ENCODE data around the gene ZNF566. TPM values are rescaled to one million over a fixed set of nuclear protein-coding genes. Genes with fewer than 3 reads are reported as not detected.

ZNF566 gene
- total RNA-seq = 7.9 TPM
- 10 to 100 TPM; 13.9 to 20.7 (median 19.1) TPM for polyA plus RNA-seq

- Histone ChIP-seq H3K27me3 (ENCODE audit: control insufficient read depth, insufficient read depth, low read length) (no peaks in the 10 kb centered on the region), H3K4me3 (ENCODE audit: low read depth, low read length) (peak within 1 kb of the TSS; percentile 89), H3K9me3 (ENCODE audit: control insufficient read depth in 2 of 2, low read length in 2 of 2) (peaks cover 0 to 11% of the 10 kb centered on the region in 2 experiments), H3K27ac (ENCODE audit: insufficient read depth, low read length, poor library complexity, severe bottlenecking) (peak within 1 kb of the TSS; percentile 93), H3K36me3 (ENCODE audit: control insufficient read depth, insufficient read depth, low read length) (no peaks in the 10 kb centered on the region), H3K4me1 (ENCODE audit: control insufficient read depth, insufficient read depth, low read length, poor library complexity, severe bottlenecking) (peaks cover 21% of the 10 kb centered on the region)
- peak within 1 kb of the TSS; percentile 96 to 100 (median 98) for H3K4me3 Mint-ChIP-seq
- H3K9me3 Mint-ChIP-seq = peaks cover 0 to 35% (median 5%) of the 10 kb centered on the region in 7 donors
- peak within 1 kb of the TSS; percentile 100 for H3K27ac Mint-ChIP-seq
- DNase-seq (peak; percentile 88 to 98 (median 94)), ATAC-seq (ENCODE audit: low read depth in 2 of 2) (peak; percentile 92 to 95)
- H3K4me1 Mint-ChIP-seq = peaks cover 17 to 48% (median 26%) of the 10 kb centered on the region in 4 donors
- H3K36me3 Mint-ChIP-seq = peaks cover 8% of the 10 kb centered on the region
- H3K27me3 Mint-ChIP-seq = peaks cover 4% of the 10 kb centered on the region
Measured at GRCh38 chr19:36489118-36489919, at the start of gene ZNF566. ZNF566 (minus strand) TSS chr19:36489561; CDS start chr19:36476557, 13,004 bp downstream.

- ATAC-seq (ENCODE audit: low read depth in 2 of 2) = peak; percentile 9 to 17
- Mint-ChIP-seq H3K27ac (peak overlapping the region; percentile 95 to 100 (median 97)), H3K4me3 (peak overlapping the region; percentile 95 to 100 (median 98)), H3K36me3 (peaks cover 22% of the 10 kb centered on the region), H3K9me3 (peaks cover 0 to 40% (median 11%) of the 10 kb centered on the region in 7 donors), H3K27me3 (no peaks in the 10 kb centered on the region), H3K4me1 (peaks cover 10 to 39% (median 21%) of the 10 kb centered on the region in 4 donors)
- Histone ChIP-seq H3K27ac (ENCODE audit: insufficient read depth, low read length, poor library complexity, severe bottlenecking) (peak overlapping the region; percentile 90), H3K4me1 (ENCODE audit: control insufficient read depth, insufficient read depth, low read length, poor library complexity, severe bottlenecking) (peaks cover 26% of the 10 kb centered on the region), H3K9me3 (ENCODE audit: control insufficient read depth in 2 of 2, low read length in 2 of 2) (peaks cover 33 to 52% of the 10 kb centered on the region in 2 experiments), H3K27me3 (ENCODE audit: control insufficient read depth, insufficient read depth, low read length) (no peaks in the 10 kb centered on the region), H3K36me3 (ENCODE audit: control insufficient read depth, insufficient read depth, low read length) (peaks cover 13% of the 10 kb centered on the region), H3K4me3 (ENCODE audit: low read depth, low read length) (peak overlapping the region; percentile 89)
- DNase-seq = peak in 1 of 3 donors; percentile 10
Measured at GRCh38 chr19:36528921-36529518, 39.7 kb upstream of the ZNF566 start.

DNA sequence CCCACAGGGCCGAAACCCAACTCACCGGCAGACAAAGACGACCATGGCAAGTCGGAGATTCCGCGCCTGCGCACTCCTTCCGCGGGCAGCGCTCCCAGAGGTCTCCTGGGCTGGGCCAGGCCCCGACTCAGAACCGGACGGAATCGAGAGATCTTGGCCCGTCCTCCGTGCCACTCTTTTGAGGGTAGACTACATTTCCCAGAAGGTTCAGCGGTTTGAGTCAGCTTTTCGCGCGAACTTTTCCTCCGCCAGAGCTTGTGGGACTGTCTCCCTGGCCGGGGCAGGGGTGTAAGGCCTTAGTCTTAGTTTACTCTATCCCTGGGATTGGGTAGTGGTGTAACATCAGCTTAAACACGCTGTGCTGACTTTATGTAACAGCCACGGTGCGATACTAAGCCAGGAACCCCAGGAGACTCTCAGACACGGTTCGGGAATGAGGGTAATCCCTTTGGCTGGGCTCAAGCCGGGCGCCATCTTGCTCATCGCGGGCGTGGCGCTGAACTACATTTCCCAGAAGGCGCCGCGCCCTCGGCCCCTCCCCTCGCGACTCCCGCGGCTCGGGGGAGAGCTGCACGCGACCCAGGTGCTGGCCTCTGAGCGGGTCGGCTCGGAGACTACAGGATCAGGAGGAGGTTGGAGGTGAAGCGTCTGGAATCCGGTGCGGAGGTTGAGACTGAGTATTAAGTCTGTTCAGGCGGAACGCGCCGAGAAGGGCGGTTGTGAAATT, 39.0 kb upstream of the ZNF566 start, which contains the start of gene ZNF260:
TSS of gene ZNF260 (minus strand) at position 78 of the 727 bp plus-strand sequence. CDS start 13,033 bp downstream, outside the sequence.
- Mint-ChIP-seq H3K4me3 (peak within 1 kb of the TSS; percentile 95 to 100 (median 98)), H3K36me3 (peaks cover 22% of the 10 kb centered on the region), H3K9me3 (peaks cover 0 to 35% (median 12%) of the 10 kb centered on the region in 7 donors), H3K27ac (peak within 1 kb of the TSS; percentile 95 to 100 (median 97)), H3K27me3 (no peaks in the 10 kb centered on the region), H3K4me1 (peaks cover 10 to 39% (median 21%) of the 10 kb centered on the region in 4 donors)
- ATAC-seq (ENCODE audit: low read depth in 2 of 2) (peak; percentile 89 to 90), DNase-seq (peak; percentile 82 to 96 (median 91))
- Histone ChIP-seq H3K4me3 (ENCODE audit: low read depth, low read length) (peak within 1 kb of the TSS; percentile 89), H3K9me3 (ENCODE audit: control insufficient read depth in 2 of 2, low read length in 2 of 2) (peaks cover 28 to 52% of the 10 kb centered on the region in 2 experiments), H3K27me3 (ENCODE audit: control insufficient read depth, insufficient read depth, low read length) (no peaks in the 10 kb centered on the region), H3K4me1 (ENCODE audit: control insufficient read depth, insufficient read depth, low read length, poor library complexity, severe bottlenecking) (peaks cover 26% of the 10 kb centered on the region), H3K27ac (ENCODE audit: insufficient read depth, low read length, poor library complexity, severe bottlenecking) (peak within 1 kb of the TSS; percentile 90), H3K36me3 (ENCODE audit: control insufficient read depth, insufficient read depth, low read length) (peaks cover 17% of the 10 kb centered on the region)

DNA sequence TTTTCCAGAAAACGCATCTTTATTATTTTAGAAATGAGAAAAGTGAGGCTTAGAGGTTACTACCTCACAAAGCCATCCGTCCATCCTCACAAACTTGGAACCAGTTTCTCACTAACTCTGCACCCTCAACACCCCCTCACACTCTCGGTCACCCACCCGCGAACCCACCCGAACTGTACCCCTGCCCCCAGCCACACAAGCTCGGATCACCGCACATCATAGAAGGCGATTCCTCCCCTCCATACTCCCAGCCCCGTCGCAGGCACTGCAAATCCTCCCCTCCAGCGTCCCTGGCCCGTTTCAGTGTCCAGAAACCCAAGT, 38.5 kb upstream of the ZNF566 start:
- Histone ChIP-seq H3K27ac (ENCODE audit: insufficient read depth, low read length, poor library complexity, severe bottlenecking) (peak overlapping the region; percentile 90), H3K27me3 (ENCODE audit: control insufficient read depth, insufficient read depth, low read length) (no peaks in the 10 kb centered on the region), H3K9me3 (ENCODE audit: control insufficient read depth in 2 of 2, low read length in 2 of 2) (peaks cover 31 to 53% of the 10 kb centered on the region in 2 experiments), H3K36me3 (ENCODE audit: control insufficient read depth, insufficient read depth, low read length) (peaks cover 20% of the 10 kb centered on the region), H3K4me3 (ENCODE audit: low read depth, low read length) (peak overlapping the region; percentile 89), H3K4me1 (ENCODE audit: control insufficient read depth, insufficient read depth, low read length, poor library complexity, severe bottlenecking) (peaks cover 26% of the 10 kb centered on the region)
- Mint-ChIP-seq H3K4me3 (peak overlapping the region; percentile 95 to 100 (median 98)), H3K4me1 (peaks cover 10 to 39% (median 23%) of the 10 kb centered on the region in 4 donors), H3K27me3 (no peaks in the 10 kb centered on the region), H3K27ac (peak overlapping the region; percentile 95 to 100 (median 97)), H3K9me3 (peaks cover 4 to 39% (median 17%) of the 10 kb centered on the region in 7 donors), H3K36me3 (peaks cover 26% of the 10 kb centered on the region)
- DNase-seq (no peak), ATAC-seq (ENCODE audit: low read depth in 2 of 2) (no peak)

DNA sequence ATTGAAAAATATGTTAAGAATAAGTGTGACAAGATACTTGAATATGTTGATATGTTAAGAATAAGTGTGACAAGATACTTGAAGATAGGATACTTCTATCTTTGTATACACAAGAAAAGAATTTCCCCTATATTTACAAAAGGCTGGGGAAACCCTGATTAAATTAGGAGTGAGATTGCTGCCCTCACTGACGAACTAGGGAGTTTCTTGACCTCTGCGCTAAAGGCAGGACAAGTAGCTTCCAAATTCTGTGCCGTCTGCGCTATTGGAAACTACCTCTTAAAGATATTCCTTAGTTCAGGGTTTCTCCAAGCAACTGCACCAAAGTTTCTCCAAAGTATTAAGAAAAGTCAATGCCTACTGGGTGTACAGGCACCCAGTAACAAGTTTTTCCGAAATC, 38.0 kb upstream of the ZNF566 start:
- Histone ChIP-seq H3K4me3 (ENCODE audit: low read depth, low read length) (peak overlapping the region; percentile 89), H3K9me3 (ENCODE audit: control insufficient read depth in 2 of 2, low read length in 2 of 2) (peaks cover 35 to 54% of the 10 kb centered on the region in 2 experiments), H3K27ac (ENCODE audit: insufficient read depth, low read length, poor library complexity, severe bottlenecking) (no peak overlapping the region), H3K4me1 (ENCODE audit: control insufficient read depth, insufficient read depth, low read length, poor library complexity, severe bottlenecking) (peaks cover 26% of the 10 kb centered on the region), H3K27me3 (ENCODE audit: control insufficient read depth, insufficient read depth, low read length) (no peaks in the 10 kb centered on the region), H3K36me3 (ENCODE audit: control insufficient read depth, insufficient read depth, low read length) (peaks cover 24% of the 10 kb centered on the region)
- Mint-ChIP-seq H3K36me3 (peaks cover 30% of the 10 kb centered on the region), H3K27me3 (no peaks in the 10 kb centered on the region), H3K4me1 (peaks cover 10 to 39% (median 23%) of the 10 kb centered on the region in 4 donors), H3K27ac (no peak overlapping the region), H3K4me3 (peak overlapping the region; percentile 95 to 100 (median 98)), H3K9me3 (peaks cover 6 to 40% (median 21%) of the 10 kb centered on the region in 7 donors)
- DNase-seq = no peak
- ATAC-seq (ENCODE audit: low read depth in 2 of 2) = no peak

DNA sequence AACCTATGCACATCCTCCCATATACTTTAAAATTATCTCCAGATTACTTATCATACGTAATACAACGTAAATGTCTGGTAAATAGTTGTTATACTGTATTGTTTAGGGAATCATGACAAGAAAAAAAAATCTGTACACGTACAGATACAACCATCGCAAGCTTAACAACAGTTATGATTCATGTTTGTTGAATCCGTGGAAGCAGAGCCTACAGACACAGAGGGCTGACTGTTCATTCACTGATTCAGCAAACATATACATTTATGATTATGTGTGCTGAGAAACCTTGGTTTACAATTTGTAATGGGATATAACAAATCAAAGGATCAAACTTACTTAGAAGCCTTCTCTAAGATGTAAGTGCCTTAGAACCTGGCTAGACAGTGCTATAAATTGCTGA, 37.2 kb upstream of the ZNF566 start:
- Mint-ChIP-seq H3K27me3 (no peaks in the 10 kb centered on the region), H3K27ac (no peak overlapping the region), H3K36me3 (peaks cover 30% of the 10 kb centered on the region), H3K4me3 (peak overlapping the region; percentile 52 to 95 (median 59)), H3K9me3 (peaks cover 6 to 40% (median 21%) of the 10 kb centered on the region in 7 donors), H3K4me1 (peaks cover 10 to 39% (median 23%) of the 10 kb centered on the region in 4 donors)
- H3K27me3 ChIP-seq (ENCODE audit: control insufficient read depth, insufficient read depth, low read length) = no peaks in the 10 kb centered on the region
- no peak for DNase-seq
- H3K4me3 ChIP-seq (ENCODE audit: low read depth, low read length) = peak overlapping the region; percentile 89
- ATAC-seq (ENCODE audit: low read depth in 2 of 2) = no peak
- peaks cover 29% of the 10 kb centered on the region for H3K36me3 ChIP-seq (ENCODE audit: control insufficient read depth, insufficient read depth, low read length)
- peaks cover 26% of the 10 kb centered on the region for H3K4me1 ChIP-seq (ENCODE audit: control insufficient read depth, insufficient read depth, low read length, poor library complexity, severe bottlenecking)
- H3K9me3 ChIP-seq (ENCODE audit: control insufficient read depth in 2 of 2, low read length in 2 of 2) = peaks cover 38 to 62% of the 10 kb centered on the region in 2 experiments
- H3K27ac ChIP-seq (ENCODE audit: insufficient read depth, low read length, poor library complexity, severe bottlenecking) = no peak overlapping the region

- DNase-seq (no peak), ATAC-seq (ENCODE audit: low read depth in 2 of 2) (no peak)
- peak overlapping the region in 1 of 4 donors; percentile 65 for H3K4me3 Mint-ChIP-seq
- Histone ChIP-seq H3K9me3 (ENCODE audit: control insufficient read depth in 2 of 2, low read length in 2 of 2) (peaks cover 39 to 69% of the 10 kb centered on the region in 2 experiments), H3K4me1 (ENCODE audit: control insufficient read depth, insufficient read depth, low read length, poor library complexity, severe bottlenecking) (peaks cover 26% of the 10 kb centered on the region), H3K4me3 (ENCODE audit: low read depth, low read length) (no peak overlapping the region), H3K27ac (ENCODE audit: insufficient read depth, low read length, poor library complexity, severe bottlenecking) (no peak overlapping the region), H3K36me3 (ENCODE audit: control insufficient read depth, insufficient read depth, low read length) (peaks cover 33% of the 10 kb centered on the region), H3K27me3 (ENCODE audit: control insufficient read depth, insufficient read depth, low read length) (no peaks in the 10 kb centered on the region)
- H3K27me3 Mint-ChIP-seq = no peaks in the 10 kb centered on the region
- H3K27ac Mint-ChIP-seq = no peak overlapping the region
- peaks cover 6 to 52% (median 21%) of the 10 kb centered on the region in 7 donors for H3K9me3 Mint-ChIP-seq
- H3K4me1 Mint-ChIP-seq = peaks cover 10 to 36% (median 23%) of the 10 kb centered on the region in 4 donors
- H3K36me3 Mint-ChIP-seq = peaks cover 43% of the 10 kb centered on the region
Measured at GRCh38 chr19:36524617-36525016, 35.3 kb upstream of the ZNF566 start.

Measured in CD4-positive, CD25-positive, alpha-beta regulatory T cell (primary cell).